HL-60 (cell line): Measurements from ENCODE around the gene PKN3.

ENCODE experiments used
- DNase-seq, 2 experiments: peaks; one replicate each; pipeline ENCODE4 v3.0.0-alpha.2; 2010 to 2020; ENCODE audit warnings: low read depth in 1 of 2, low spot score in 1 of 2
- H3K27ac ChIP-seq: fragments of 250-450 bp; sonication (Bioruptor Pico); replicated peaks from 2 replicates; pipeline ENCODE4 v1.5.1; 2020; ENCODE audit warnings: mild to moderate bottlenecking, moderate library complexity
- H3K27me3 ChIP-seq: fragments of 250-450 bp; sonication (Bioruptor Pico); 2 replicates; pipeline ENCODE4 v1.5.1; 2021; ENCODE audit warnings: mild to moderate bottlenecking, moderate library complexity; ENCODE audit not compliant: insufficient read depth, poor library complexity, severe bottlenecking
- H3K4me3 ChIP-seq: replicated peaks from 2 replicates; pipeline ENCODE4 v1.5.1; 2011; ENCODE audit warnings: mild to moderate bottlenecking, control low read depth, low read length; ENCODE audit not compliant: insufficient read depth
- GABPA ChIP-seq: IDR thresholded peaks from 2 replicates; pipeline ENCODE4 v1.6.1; 2012; ENCODE audit warnings: low read depth
- POLR2AphosphoS5 ChIP-seq: IDR thresholded peaks from 2 replicates; pipeline ENCODE4 v1.6.1; 2012; ENCODE audit warnings: low read depth
- REST ChIP-seq: IDR thresholded peaks from 2 replicates; pipeline ENCODE4 v1.6.1; 2012; ENCODE audit warnings: low read depth; ENCODE audit not compliant: insufficient replicate concordance
- SPI1 ChIP-seq: IDR thresholded peaks from 2 replicates; pipeline ENCODE4 v1.6.1; 2012; ENCODE audit warnings: low read depth, mild to moderate bottlenecking, borderline replicate concordance
- TF ChIP-seq, protein P1 (sequence below): IDR thresholded peaks from one replicate; pipeline ENCODE4 v1.5.1; 2011; ENCODE audit warnings: low read length, control low read depth, inconsistent platforms; ENCODE audit not compliant: insufficient read depth

The PKN3 gene

GRCh38 chr9:128715436-128715750 lies 13.1 kb downstream of the PKN3 start:
- TF ChIP-seq SPI1 = no peak
- TF ChIP-seq, protein P1, sequence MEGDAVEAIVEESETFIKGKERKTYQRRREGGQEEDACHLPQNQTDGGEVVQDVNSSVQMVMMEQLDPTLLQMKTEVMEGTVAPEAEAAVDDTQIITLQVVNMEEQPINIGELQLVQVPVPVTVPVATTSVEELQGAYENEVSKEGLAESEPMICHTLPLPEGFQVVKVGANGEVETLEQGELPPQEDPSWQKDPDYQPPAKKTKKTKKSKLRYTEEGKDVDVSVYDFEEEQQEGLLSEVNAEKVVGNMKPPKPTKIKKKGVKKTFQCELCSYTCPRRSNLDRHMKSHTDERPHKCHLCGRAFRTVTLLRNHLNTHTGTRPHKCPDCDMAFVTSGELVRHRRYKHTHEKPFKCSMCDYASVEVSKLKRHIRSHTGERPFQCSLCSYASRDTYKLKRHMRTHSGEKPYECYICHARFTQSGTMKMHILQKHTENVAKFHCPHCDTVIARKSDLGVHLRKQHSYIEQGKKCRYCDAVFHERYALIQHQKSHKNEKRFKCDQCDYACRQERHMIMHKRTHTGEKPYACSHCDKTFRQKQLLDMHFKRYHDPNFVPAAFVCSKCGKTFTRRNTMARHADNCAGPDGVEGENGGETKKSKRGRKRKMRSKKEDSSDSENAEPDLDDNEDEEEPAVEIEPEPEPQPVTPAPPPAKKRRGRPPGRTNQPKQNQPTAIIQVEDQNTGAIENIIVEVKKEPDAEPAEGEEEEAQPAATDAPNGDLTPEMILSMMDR = no peak
- no peak for TF ChIP-seq GABPA
- TF ChIP-seq POLR2AphosphoS5 = no peak
- TF ChIP-seq REST = no peak
- no peak overlapping the region for H3K27ac ChIP-seq
- no peaks in the 10 kb centered on the region for H3K27me3 ChIP-seq
- no peak for DNase-seq
- no peak overlapping the region for H3K4me3 ChIP-seq

- no peaks in the 10 kb centered on the region for H3K27me3 ChIP-seq
- no peak for DNase-seq
Observed at GRCh38 chr9:128716581-128717254, 14.4 kb downstream of the PKN3 start.

DNA sequence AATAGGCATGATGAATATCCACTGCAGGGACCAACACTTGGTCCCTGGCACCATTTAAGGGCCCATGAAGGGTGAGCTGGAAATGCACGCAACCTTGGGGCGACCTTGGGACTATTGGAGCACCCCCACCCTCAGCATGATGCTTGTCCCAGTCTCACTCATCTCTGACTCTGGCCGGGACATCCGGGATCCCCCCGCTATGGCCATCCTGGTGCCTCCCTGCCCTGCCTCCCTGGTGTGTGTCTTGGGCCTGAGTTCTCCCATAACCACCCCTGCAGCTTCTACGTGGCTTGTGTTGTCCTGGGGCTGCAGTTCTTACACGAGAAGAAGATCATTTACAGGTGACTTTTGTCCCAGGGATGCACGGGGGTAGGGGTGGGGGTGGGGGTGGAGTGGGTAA lies 15.7 kb downstream of the PKN3 start:
- no peak overlapping the region for H3K4me3 ChIP-seq
- no peaks in the 10 kb centered on the region for H3K27me3 ChIP-seq
- TF ChIP-seq REST = no peak
- TF ChIP-seq, protein P1 = no peak
- TF ChIP-seq GABPA = no peak
- TF ChIP-seq SPI1 = no peak
- TF ChIP-seq POLR2AphosphoS5 = no peak
- H3K27ac ChIP-seq = no peak overlapping the region
- DNase-seq = no peak

More at GRCh38 chr9:128716581-128717254, 14.4 kb downstream of the PKN3 start:
- Histone ChIP-seq H3K27ac (no peak overlapping the region), H3K4me3 (no peak overlapping the region)
- no peak for TF ChIP-seq POLR2AphosphoS5
- TF ChIP-seq, protein P1 = no peak
- TF ChIP-seq SPI1 = no peak

- Histone ChIP-seq H3K27me3 (no peaks in the 10 kb centered on the region), H3K4me3 (no peak overlapping the region), H3K27ac (no peak overlapping the region)
- no peak for DNase-seq
- TF ChIP-seq REST = no peak
- no peak for TF ChIP-seq GABPA
- TF ChIP-seq POLR2AphosphoS5 = no peak
- TF ChIP-seq, protein P1 = no peak
- TF ChIP-seq SPI1 = no peak
Observed at GRCh38 chr9:128718475-128718874, 16.2 kb downstream of the PKN3 start.
